Central memory CD4-positive, alpha-beta T cell (primary cell): ENCODE results near the gene YAP1.
"Not testable (repeated sequence)": the region's sequence is repeated elsewhere in the genome, so short reads cannot be mapped to it uniquely, and the experiment has no call there.

Source experiments
- DNase-seq: peaks from one replicate; pipeline ENCODE4 v3.0.0; 2022

The YAP1 gene

GRCh38 chr11:102166175-102167064 is 56.2 kb downstream of the YAP1 start:
- DNase-seq = no peak

- DNase-seq = no peak
Measured at GRCh38 chr11:102168481-102168880, 58.2 kb downstream of the YAP1 start.

- DNase-seq = no peak
Measured at GRCh38 chr11:102171101-102171500, 60.9 kb downstream of the YAP1 start.

- DNase-seq = no peak
Measured at GRCh38 chr11:102172127-102172848, 62.0 kb downstream of the YAP1 start.

GRCh38 chr11:102177126-102177525 is 66.9 kb downstream of the YAP1 start:
- DNase-seq = no peak

GRCh38 chr11:102177974-102178631 is 67.9 kb downstream of the YAP1 start:
- no peak for DNase-seq

GRCh38 chr11:102179371-102179770 is 69.1 kb downstream of the YAP1 start:
- DNase-seq = no peak

GRCh38 chr11:102184269-102184987 is 74.2 kb downstream of the YAP1 start:
- DNase-seq = no peak

- no peak for DNase-seq
Measured at GRCh38 chr11:102186551-102187191, 76.4 kb downstream of the YAP1 start.

- no peak for DNase-seq
Measured at GRCh38 chr11:102187416-102188151, 77.3 kb downstream of the YAP1 start.

GRCh38 chr11:102188488-102188887 is 78.2 kb downstream of the YAP1 start:
- DNase-seq = no peak

- DNase-seq = no peak
Measured at GRCh38 chr11:102191832-102192231, 81.6 kb downstream of the YAP1 start.

- DNase-seq = no peak
Measured at GRCh38 chr11:102192349-102193066, 82.3 kb downstream of the YAP1 start.

- no peak for DNase-seq
Measured at GRCh38 chr11:102194257-102194656, 84.0 kb downstream of the YAP1 start.

GRCh38 chr11:102194990-102195389 is 84.7 kb downstream of the YAP1 start:
- DNase-seq = no peak

GRCh38 chr11:102196351-102196750 is 86.1 kb downstream of the YAP1 start:
- no peak for DNase-seq

- DNase-seq = no peak
Measured at GRCh38 chr11:102196816-102197215, 86.6 kb downstream of the YAP1 start.

- no peak for DNase-seq
Measured at GRCh38 chr11:102197670-102198139, 87.5 kb downstream of the YAP1 start.

GRCh38 chr11:102199673-102200072 is 89.4 kb downstream of the YAP1 start:
- DNase-seq = no peak

GRCh38 chr11:102200325-102200724 is 90.1 kb downstream of the YAP1 start:
- not testable (repeated sequence) for DNase-seq

GRCh38 chr11:102201776-102202175 is 91.5 kb downstream of the YAP1 start:
- no peak for DNase-seq
